Measurements from ENCODE around the gene RAB11FIP3.
A peak's percentile ranks its signal among the peaks of the same experiment; 100 is the strongest.

DNA sequence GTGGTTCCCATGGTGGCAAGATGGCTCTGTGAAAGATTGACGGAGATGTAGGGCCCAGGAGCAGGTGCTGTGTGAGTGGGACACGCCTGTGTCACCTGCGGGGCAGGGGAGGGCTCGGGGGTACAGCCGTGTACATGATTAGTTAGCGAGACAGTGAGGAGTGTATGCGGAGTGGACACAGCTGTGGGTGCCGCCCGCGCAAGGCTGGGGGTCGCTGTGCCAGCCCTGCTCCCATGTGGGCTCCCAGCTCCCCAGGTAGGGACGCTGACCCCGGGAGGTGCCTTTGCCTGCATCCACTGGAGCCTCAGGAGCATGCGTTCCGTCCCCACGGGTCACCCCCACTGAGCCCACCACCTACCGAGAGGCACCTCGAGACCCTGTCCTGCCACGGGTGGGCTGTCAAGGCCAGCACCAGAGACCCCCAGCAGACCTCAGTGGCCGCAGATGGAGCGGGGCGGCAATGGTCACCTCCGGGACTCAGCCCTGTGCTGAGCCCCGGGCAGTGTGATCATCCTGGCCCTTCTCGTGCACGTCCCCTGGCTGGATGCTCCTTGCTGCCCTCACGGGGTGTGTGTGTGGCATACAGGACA, 109.5 kb downstream of the RAB11FIP3 start:
- TF ChIP-seq, protein P1, sequence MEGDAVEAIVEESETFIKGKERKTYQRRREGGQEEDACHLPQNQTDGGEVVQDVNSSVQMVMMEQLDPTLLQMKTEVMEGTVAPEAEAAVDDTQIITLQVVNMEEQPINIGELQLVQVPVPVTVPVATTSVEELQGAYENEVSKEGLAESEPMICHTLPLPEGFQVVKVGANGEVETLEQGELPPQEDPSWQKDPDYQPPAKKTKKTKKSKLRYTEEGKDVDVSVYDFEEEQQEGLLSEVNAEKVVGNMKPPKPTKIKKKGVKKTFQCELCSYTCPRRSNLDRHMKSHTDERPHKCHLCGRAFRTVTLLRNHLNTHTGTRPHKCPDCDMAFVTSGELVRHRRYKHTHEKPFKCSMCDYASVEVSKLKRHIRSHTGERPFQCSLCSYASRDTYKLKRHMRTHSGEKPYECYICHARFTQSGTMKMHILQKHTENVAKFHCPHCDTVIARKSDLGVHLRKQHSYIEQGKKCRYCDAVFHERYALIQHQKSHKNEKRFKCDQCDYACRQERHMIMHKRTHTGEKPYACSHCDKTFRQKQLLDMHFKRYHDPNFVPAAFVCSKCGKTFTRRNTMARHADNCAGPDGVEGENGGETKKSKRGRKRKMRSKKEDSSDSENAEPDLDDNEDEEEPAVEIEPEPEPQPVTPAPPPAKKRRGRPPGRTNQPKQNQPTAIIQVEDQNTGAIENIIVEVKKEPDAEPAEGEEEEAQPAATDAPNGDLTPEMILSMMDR (IDR thresholded peaks at IDR 0.05 in 4 of 5, conservative IDR thresholded peaks at IDR 0.05 in 1 of 5), result peak in 2 of 5 experiments; percentile 14 to 19
- TF ChIP-seq POLR2A (IDR thresholded peaks at IDR 0.05), result peak; percentile 79 to 82

Data from gastrocnemius medialis (tissue), 4 donors.